CD14-positive monocyte (primary cell): ENCODE data around the gene FAM114A2. TPM values are rescaled to one million over a fixed set of nuclear protein-coding genes. Genes with fewer than 3 reads are reported as not detected.

ENCODE experiments used
- DNase-seq, 3 donors: peaks; one replicate each; pipeline ENCODE4 v3.0.0-alpha.2; 2011 to 2022
- H2AFZ ChIP-seq: 2 replicates; pipeline ENCODE4 v1.6.0; 2012; ENCODE audit warnings: mild to moderate bottlenecking, low read depth, low read length, inconsistent platforms; ENCODE audit not compliant: insufficient read depth, poor library complexity, severe bottlenecking
- H3K27ac ChIP-seq, 2 donors: 1 replicate in 1 of 2; 2 replicates in 1 of 2; pipeline ENCODE4 v1.5.1; 2012 to 2013; ENCODE audit warnings: low read length in 2 of 2, control low read depth in 1 of 2, inconsistent platforms in 1 of 2, low read depth in 1 of 2, mild to moderate bottlenecking in 1 of 2
- H3K27me3 ChIP-seq, 2 donors: one replicate each; pipeline versions ENCODE4 v1.6.0 to v1.6.1; 2011 to 2013; ENCODE audit warnings: low read length in 2 of 2; ENCODE audit not compliant: control insufficient read depth in 2 of 2, insufficient read depth in 2 of 2
- H3K36me3 ChIP-seq, 2 donors: replicated peaks in 1 of 2; 1 replicate in 1 of 2; 2 replicates in 1 of 2; pipeline versions ENCODE4 v1.5.1 to v1.6.1; 2012 to 2013; ENCODE audit warnings: low read length in 2 of 2, control low read depth in 1 of 2, inconsistent platforms in 1 of 2, mild to moderate bottlenecking in 1 of 2; ENCODE audit not compliant: insufficient read depth in 2 of 2, control insufficient read depth in 1 of 2
- H3K4me1 ChIP-seq, 2 donors: 1 replicate in 1 of 2; 2 replicates in 1 of 2; pipeline versions ENCODE4 v1.5.1 to v1.6.1; 2012 to 2013; ENCODE audit warnings: low read length in 2 of 2, control low read depth in 1 of 2, inconsistent platforms in 1 of 2, mild to moderate bottlenecking in 1 of 2, moderate library complexity in 1 of 2; ENCODE audit not compliant: insufficient read depth in 2 of 2, control insufficient read depth in 1 of 2
- H3K4me2 ChIP-seq: replicated peaks from 2 replicates; pipeline ENCODE3; 2012; ENCODE audit warnings: low read length, moderate library complexity, mild to moderate bottlenecking; ENCODE audit not compliant: poor library complexity, severe bottlenecking; ENCODE audit errors: extremely low read depth
- H3K4me3 ChIP-seq, 3 experiments: fragments of 200-600 bp in 1 of 3; sonication (generic) in 1 of 3; replicated peaks in 1 of 3; 1 replicate in 2 of 3; 2 replicates in 1 of 3; pipeline ENCODE4 v1.5.1; 2011 to 2013; ENCODE audit warnings: low read length in 3 of 3, mild to moderate bottlenecking in 3 of 3, control low read depth in 2 of 3, low read depth in 2 of 3, inconsistent platforms in 1 of 3, moderate library complexity in 1 of 3
- H3K79me2 ChIP-seq: 2 replicates; pipeline ENCODE4 v1.6.0; 2012; ENCODE audit warnings: mild to moderate bottlenecking, control low read depth, inconsistent platforms, low read length, moderate library complexity; ENCODE audit not compliant: insufficient read depth
- H3K9ac ChIP-seq: 2 replicates; pipeline ENCODE4 v1.6.0; 2017; ENCODE audit warnings: low read length, mild to moderate bottlenecking; ENCODE audit not compliant: insufficient read depth, poor library complexity, severe bottlenecking
- H3K9me3 ChIP-seq, 2 donors: replicated peaks in 1 of 2; 1 replicate in 1 of 2; 2 replicates in 1 of 2; pipeline versions ENCODE4 v1.5.1 to v1.6.1; 2012 to 2013; ENCODE audit warnings: low read length in 2 of 2, control low read depth in 1 of 2; ENCODE audit not compliant: control insufficient read depth in 1 of 2, insufficient read depth in 1 of 2
- H4K20me1 ChIP-seq: 2 replicates; pipeline ENCODE4 v1.6.0; 2012; ENCODE audit warnings: mild to moderate bottlenecking, low read length, control low read depth, moderate library complexity; ENCODE audit not compliant: insufficient read depth
- H3K27ac Mint-ChIP-seq, 7 donors: one replicate each; pipeline ENCODE4 v1.8.0; 2020; ENCODE audit warnings: mild to moderate bottlenecking in 7 of 7, mixed read lengths in 7 of 7, moderate library complexity in 6 of 7, inconsistent platforms in 2 of 7
- H3K27me3 Mint-ChIP-seq, 3 donors: one replicate each; pipeline ENCODE4 v1.8.0; 2021 to 2022; ENCODE audit warnings: low read depth in 3 of 3, mild to moderate bottlenecking in 3 of 3, mixed read lengths in 3 of 3, moderate library complexity in 3 of 3, inconsistent platforms in 1 of 3
- H3K36me3 Mint-ChIP-seq, 2 donors: one replicate each; pipeline ENCODE4 v1.8.0; 2020; ENCODE audit warnings: mixed read lengths in 2 of 2, inconsistent platforms in 1 of 2, mild to moderate bottlenecking in 1 of 2
- H3K4me1 Mint-ChIP-seq: one replicate; pipeline ENCODE4 v1.8.0; 2020; ENCODE audit warnings: mild to moderate bottlenecking, mixed read lengths
- H3K4me3 Mint-ChIP-seq, 2 donors: one replicate each; pipeline ENCODE4 v1.8.0; 2020; ENCODE audit warnings: mild to moderate bottlenecking in 2 of 2, mixed read lengths in 2 of 2, moderate library complexity in 1 of 2
- H3K9me3 Mint-ChIP-seq, 7 donors: one replicate each; pipeline ENCODE4 v1.8.0; 2020 to 2022; ENCODE audit warnings: mixed read lengths in 7 of 7, mild to moderate bottlenecking in 6 of 7, moderate library complexity in 6 of 7, inconsistent platforms in 2 of 7
- WGBS: methylation state at CpG from one replicate; pipeline ENCODE4 v1.1.5; 2013; ENCODE audit warnings: missing lambda C conversion rate; ENCODE audit not compliant: insufficient coverage; 5-methylcytosine and 5-hydroxymethylcytosine counted together
- intact Hi-C, 2 donors: fragments of 100-400 bp; cut with micrococcal nuclease; formaldehyde crosslinking; loops; one replicate each; pipeline versions ENCODE4 v1.15.0 to v1.15.1; 2023
- polyA plus RNA-seq, 3 donors: library from polyadenylated mRNA; depleted of rRNA in 1 of 3; unstranded in 2 of 3; stranded (reverse) in 1 of 3; fragments of 300-500 nt in 2 of 3; fragments of >200 nt in 1 of 3; fragmentation: Illumina TruSeq in 2 of 3; gene quantifications; 1 replicate in 2 of 3; 2 replicates in 1 of 3; pipeline ENCODE4 v1.2.3, GENCODE V29; 2012 to 2021
- TF ChIP-seq, protein P1 (sequence below): fragments of 200-600 bp; IDR thresholded peaks from one replicate; pipeline ENCODE4 v1.8.0; 2022; ENCODE audit warnings: antibody characterized with exemption, mild to moderate bottlenecking

The FAM114A2 gene
- polyA plus RNA-seq, 3 donors, result 6.7 to 18.4 (median 15.6) TPM

DNA sequence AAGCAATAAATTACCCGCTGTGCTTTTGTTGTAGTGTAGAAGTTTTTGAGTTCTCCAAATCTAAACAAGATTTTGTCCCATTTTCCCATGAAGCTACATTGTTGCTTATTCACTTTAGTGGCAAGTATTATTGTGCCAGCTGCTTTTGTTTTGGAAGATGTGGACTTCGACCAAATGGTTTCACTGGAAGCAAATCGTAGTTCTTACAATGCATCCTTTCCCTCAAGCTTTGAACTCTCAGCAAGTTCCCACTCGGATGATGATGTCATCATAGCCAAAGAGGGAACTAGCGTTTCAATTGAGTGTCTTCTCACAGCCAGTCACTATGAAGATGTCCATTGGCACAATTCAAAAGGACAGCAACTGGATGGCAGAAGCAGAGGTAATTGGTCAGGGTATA, 10.9 kb upstream of the FAM114A2 start:
- Histone ChIP-seq H3K4me3 (no peak overlapping the region), H3K79me2 (peaks cover 20% of the 10 kb centered on the region), H3K36me3 (peaks cover 28 to 70% of the 10 kb centered on the region in 2 donors), H2AFZ (no peak overlapping the region), H4K20me1 (peaks cover 52% of the 10 kb centered on the region), H3K4me2 (no peak overlapping the region), H3K4me1 (no peaks in the 10 kb centered on the region), H3K9me3 (no peaks in the 10 kb centered on the region), H3K27me3 (no peaks in the 10 kb centered on the region), H3K9ac (no peak overlapping the region), H3K27ac (no peak overlapping the region)
- WGBS, result no CpG with 5 or more reads among the region's 5 CpGs
- H3K27ac Mint-ChIP-seq, result no peak overlapping the region
- H3K4me1 Mint-ChIP-seq, result peaks cover 13% of the 10 kb centered on the region
- TF ChIP-seq, protein P1, sequence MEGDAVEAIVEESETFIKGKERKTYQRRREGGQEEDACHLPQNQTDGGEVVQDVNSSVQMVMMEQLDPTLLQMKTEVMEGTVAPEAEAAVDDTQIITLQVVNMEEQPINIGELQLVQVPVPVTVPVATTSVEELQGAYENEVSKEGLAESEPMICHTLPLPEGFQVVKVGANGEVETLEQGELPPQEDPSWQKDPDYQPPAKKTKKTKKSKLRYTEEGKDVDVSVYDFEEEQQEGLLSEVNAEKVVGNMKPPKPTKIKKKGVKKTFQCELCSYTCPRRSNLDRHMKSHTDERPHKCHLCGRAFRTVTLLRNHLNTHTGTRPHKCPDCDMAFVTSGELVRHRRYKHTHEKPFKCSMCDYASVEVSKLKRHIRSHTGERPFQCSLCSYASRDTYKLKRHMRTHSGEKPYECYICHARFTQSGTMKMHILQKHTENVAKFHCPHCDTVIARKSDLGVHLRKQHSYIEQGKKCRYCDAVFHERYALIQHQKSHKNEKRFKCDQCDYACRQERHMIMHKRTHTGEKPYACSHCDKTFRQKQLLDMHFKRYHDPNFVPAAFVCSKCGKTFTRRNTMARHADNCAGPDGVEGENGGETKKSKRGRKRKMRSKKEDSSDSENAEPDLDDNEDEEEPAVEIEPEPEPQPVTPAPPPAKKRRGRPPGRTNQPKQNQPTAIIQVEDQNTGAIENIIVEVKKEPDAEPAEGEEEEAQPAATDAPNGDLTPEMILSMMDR, result no peak
- peak; percentile 12 to 42 (median 41) for DNase-seq
- H3K36me3 Mint-ChIP-seq, result peaks cover 52 to 54% of the 10 kb centered on the region in 2 donors
- H3K9me3 Mint-ChIP-seq, result no peaks in the 10 kb centered on the region
- intact Hi-C loops, result no loop called here
- H3K4me3 Mint-ChIP-seq, result no peak overlapping the region
- no peaks in the 10 kb centered on the region for H3K27me3 Mint-ChIP-seq

DNA sequence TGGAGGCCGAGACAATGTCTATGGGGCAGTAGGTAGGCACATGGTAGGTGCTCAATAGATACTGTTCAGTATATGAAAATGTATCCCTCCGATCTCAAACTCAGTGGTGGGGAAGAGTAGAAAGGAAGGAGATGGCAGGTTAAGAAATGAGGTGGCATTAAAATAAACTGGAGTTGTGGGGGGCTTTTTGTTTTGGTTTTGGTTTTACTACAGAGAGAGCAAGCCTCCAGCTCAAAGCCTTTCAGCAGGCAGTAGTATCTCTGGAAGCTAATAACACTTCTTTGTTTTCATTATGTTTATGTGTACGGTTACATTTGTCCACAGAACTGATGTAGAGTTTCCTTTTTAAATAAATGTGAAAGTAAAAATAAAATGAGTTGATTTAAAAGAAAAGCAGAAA, 8.6 kb upstream of the FAM114A2 start:
- no peak overlapping the region for H3K27ac ChIP-seq
- peaks cover 33% of the 10 kb centered on the region for H3K79me2 ChIP-seq
- H3K4me2 ChIP-seq, result no peak overlapping the region
- H3K9ac ChIP-seq, result no peak overlapping the region
- Mint-ChIP-seq H3K27me3 (no peaks in the 10 kb centered on the region), H3K9me3 (no peaks in the 10 kb centered on the region), H3K4me1 (peaks cover 21% of the 10 kb centered on the region), H3K4me3 (no peak overlapping the region), H3K36me3 (peaks cover 30 to 33% of the 10 kb centered on the region in 2 donors), H3K27ac (peak overlapping the region in 1 of 7 donors; percentile 12)
- TF ChIP-seq, protein P1, result no peak
- H2AFZ ChIP-seq, result no peak overlapping the region
- no peaks in the 10 kb centered on the region for H3K9me3 ChIP-seq
- H3K36me3 ChIP-seq, result peaks cover 16 to 47% of the 10 kb centered on the region in 2 donors
- H3K4me1 ChIP-seq, result peaks cover 8% of the 10 kb centered on the region in 2 donors
- WGBS, result 100% methylated on average over 2 of the region's 3 CpGs
- H3K4me3 ChIP-seq, result no peak overlapping the region
- intact Hi-C loops, result no loop called here
- no peaks in the 10 kb centered on the region for H3K27me3 ChIP-seq
- DNase-seq, result no peak
- peaks cover 56% of the 10 kb centered on the region for H4K20me1 ChIP-seq
